Ishikawa (cell line): ENCODE data around the gene ZNF518B.
A peak's percentile ranks its signal among the peaks of the same experiment; 100 is the strongest.

Experiments used
- CEBPB ChIP-seq: IDR thresholded peaks from 2 replicates; pipeline ENCODE4 v1.6.1; 2012
- CREB1 ChIP-seq: IDR thresholded peaks from 2 replicates; pipeline ENCODE4 v1.6.1; 2012; ENCODE audit warnings: low read depth
- EGR1 ChIP-seq: IDR thresholded peaks from 2 replicates; pipeline ENCODE4 v1.6.1; 2012
- EP300 ChIP-seq: IDR thresholded peaks from 2 replicates; pipeline ENCODE4 v1.6.1; 2012; ENCODE audit warnings: borderline replicate concordance
- FOXM1 ChIP-seq: IDR thresholded peaks from 2 replicates; pipeline ENCODE4 v1.6.1; 2012; ENCODE audit warnings: low read depth, borderline replicate concordance
- NFIC ChIP-seq: IDR thresholded peaks from 2 replicates; pipeline ENCODE4 v1.6.1; 2012
- RAD21 ChIP-seq: IDR thresholded peaks from 2 replicates; pipeline ENCODE4 v1.6.1; 2012; ENCODE audit warnings: low read depth
- TAF1 ChIP-seq: IDR thresholded peaks from 2 replicates; pipeline ENCODE4 v1.6.1; 2012; ENCODE audit warnings: low read depth, mild to moderate bottlenecking
- TCF12 ChIP-seq: IDR thresholded peaks from 2 replicates; pipeline ENCODE4 v1.6.1; 2012; ENCODE audit warnings: low read depth
- TEAD4 ChIP-seq: IDR thresholded peaks from 2 replicates; pipeline ENCODE4 v1.6.1; 2012
- YY1 ChIP-seq: IDR thresholded peaks from 2 replicates; pipeline ENCODE4 v1.6.1; 2012; ENCODE audit warnings: low read depth
- ZBTB7A ChIP-seq: IDR thresholded peaks from 2 replicates; pipeline ENCODE4 v1.6.1; 2012; ENCODE audit warnings: low read depth
- TF ChIP-seq, protein P1 (sequence below): IDR thresholded peaks from 2 replicates; pipeline ENCODE4 v1.6.1; 2012
- TF ChIP-seq, protein P2 (sequence below): IDR thresholded peaks from 2 replicates; pipeline ENCODE4 v1.6.1; 2012; ENCODE audit warnings: low read depth, mild to moderate bottlenecking
- TF ChIP-seq, protein P3 (sequence below): IDR thresholded peaks from 2 replicates; pipeline ENCODE4 v1.6.1; 2012

ZNF518B gene

DNA sequence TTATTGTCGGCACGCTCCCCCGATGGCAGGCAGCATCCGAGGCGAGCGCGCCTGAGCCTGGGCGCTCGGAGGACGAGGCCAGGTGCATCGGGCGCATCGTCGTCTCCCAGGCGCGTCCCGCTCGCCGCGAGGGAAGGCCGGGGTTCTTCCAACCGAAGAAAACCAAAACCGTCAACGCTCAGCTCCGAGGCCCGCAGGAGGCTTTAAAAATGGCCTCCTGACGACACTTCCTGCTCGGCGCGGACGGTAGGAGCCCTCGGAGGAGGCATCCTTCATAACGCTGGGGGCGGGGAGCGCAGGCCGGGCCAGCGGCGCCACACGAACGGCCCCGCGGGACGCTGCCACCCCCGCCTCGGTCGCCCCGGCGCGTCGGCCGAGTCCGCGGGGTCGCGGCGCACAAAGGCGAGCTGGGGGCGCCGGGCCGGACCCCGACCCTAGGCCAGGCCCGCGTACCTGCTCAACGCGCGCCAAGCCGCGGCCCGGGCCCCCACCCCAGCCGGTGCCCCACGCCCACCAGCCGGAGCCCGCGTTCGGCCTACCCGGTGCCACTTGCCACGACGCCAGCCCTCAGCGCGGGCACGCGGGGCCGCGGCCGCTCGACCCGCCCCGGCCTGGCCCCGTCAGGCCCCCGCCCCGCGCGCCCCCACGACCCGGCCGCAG is 501 bp downstream of the ZNF518B start:
- no peak for TF ChIP-seq TAF1
- TF ChIP-seq RAD21 = no peak
- TF ChIP-seq EGR1 = no peak
- TF ChIP-seq YY1 = peak; percentile 75
- no peak for TF ChIP-seq TEAD4
- TF ChIP-seq NFIC = no peak
- TF ChIP-seq CEBPB = no peak
- TF ChIP-seq, protein P1, sequence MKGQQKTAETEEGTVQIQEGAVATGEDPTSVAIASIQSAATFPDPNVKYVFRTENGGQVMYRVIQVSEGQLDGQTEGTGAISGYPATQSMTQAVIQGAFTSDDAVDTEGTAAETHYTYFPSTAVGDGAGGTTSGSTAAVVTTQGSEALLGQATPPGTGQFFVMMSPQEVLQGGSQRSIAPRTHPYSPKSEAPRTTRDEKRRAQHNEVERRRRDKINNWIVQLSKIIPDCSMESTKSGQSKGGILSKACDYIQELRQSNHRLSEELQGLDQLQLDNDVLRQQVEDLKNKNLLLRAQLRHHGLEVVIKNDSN = no peak
- TF ChIP-seq, protein P2, sequence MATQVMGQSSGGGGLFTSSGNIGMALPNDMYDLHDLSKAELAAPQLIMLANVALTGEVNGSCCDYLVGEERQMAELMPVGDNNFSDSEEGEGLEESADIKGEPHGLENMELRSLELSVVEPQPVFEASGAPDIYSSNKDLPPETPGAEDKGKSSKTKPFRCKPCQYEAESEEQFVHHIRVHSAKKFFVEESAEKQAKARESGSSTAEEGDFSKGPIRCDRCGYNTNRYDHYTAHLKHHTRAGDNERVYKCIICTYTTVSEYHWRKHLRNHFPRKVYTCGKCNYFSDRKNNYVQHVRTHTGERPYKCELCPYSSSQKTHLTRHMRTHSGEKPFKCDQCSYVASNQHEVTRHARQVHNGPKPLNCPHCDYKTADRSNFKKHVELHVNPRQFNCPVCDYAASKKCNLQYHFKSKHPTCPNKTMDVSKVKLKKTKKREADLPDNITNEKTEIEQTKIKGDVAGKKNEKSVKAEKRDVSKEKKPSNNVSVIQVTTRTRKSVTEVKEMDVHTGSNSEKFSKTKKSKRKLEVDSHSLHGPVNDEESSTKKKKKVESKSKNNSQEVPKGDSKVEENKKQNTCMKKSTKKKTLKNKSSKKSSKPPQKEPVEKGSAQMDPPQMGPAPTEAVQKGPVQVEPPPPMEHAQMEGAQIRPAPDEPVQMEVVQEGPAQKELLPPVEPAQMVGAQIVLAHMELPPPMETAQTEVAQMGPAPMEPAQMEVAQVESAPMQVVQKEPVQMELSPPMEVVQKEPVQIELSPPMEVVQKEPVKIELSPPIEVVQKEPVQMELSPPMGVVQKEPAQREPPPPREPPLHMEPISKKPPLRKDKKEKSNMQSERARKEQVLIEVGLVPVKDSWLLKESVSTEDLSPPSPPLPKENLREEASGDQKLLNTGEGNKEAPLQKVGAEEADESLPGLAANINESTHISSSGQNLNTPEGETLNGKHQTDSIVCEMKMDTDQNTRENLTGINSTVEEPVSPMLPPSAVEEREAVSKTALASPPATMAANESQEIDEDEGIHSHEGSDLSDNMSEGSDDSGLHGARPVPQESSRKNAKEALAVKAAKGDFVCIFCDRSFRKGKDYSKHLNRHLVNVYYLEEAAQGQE = no peak
- no peak for TF ChIP-seq ZBTB7A
- no peak for TF ChIP-seq CREB1
- TF ChIP-seq FOXM1 = no peak
- no peak for TF ChIP-seq TCF12
- no peak for TF ChIP-seq EP300
- TF ChIP-seq, protein P3, sequence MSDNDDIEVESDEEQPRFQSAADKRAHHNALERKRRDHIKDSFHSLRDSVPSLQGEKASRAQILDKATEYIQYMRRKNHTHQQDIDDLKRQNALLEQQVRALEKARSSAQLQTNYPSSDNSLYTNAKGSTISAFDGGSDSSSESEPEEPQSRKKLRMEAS = 0 out of 2 replicates have a peak, but pooled peaks have one; percentile 37

DNA sequence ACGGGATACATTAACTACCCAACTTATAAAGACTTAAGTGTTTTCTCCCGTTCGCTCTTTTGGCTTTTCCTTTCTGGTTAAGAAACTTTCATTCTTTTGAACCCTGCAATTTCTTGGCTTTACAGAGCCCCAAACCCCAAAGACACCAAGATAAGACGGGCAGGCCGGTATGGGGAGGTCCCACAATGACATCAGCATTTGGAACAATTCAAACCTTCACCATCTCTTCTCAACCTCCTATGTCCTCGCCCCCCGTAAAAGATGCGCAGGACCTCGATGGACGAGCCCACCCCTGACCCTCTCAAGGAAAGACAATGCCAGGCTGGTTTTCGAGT is 999 bp downstream of the ZNF518B start:
- TF ChIP-seq EGR1 (no peak), EP300 (no peak), TCF12 (no peak)
- TF ChIP-seq, protein P1 = no peak
- TF ChIP-seq, protein P3 = no peak
- TF ChIP-seq, protein P2 = no peak

DNA sequence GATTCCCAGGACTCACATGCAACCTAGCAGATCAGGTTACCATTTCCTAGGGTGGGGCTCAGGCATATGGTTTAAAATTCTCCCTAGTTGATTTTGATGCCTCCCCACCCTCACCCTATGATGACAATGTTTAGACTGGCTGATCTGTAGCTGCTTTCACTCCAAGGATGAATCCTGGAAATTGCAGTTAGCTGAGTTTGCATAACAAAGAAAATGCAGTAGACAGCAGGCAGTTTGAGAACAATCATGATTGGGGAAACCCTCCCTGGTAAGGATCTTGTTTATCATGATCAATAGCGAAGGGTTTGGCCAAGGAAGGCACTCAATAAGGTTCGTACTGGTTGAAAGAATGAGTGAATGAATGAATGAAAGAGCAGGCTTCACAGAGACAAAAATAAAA is 2.1 kb downstream of the ZNF518B start:
- TF ChIP-seq ZBTB7A = no peak
- no peak for TF ChIP-seq FOXM1
- no peak for TF ChIP-seq NFIC

DNA sequence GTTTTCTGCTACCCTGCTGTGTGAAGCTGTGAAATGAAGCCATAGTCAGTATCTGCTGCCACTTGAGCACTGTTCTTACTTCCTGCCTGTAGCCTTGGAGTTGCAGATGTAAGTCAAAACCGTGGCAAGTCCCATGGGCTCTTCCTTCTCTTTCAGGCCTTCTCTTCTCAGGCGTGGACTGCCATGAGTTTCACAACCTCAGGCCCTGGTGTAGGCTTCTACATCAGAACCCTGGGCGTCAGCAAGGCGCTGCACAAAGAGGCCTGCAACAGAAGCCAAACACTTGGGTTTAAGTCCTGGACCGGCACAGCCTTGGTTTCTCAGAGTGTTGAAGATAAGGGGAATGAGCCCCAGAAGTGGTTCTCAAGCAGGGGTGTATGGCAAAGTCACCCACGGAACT is 2.5 kb downstream of the ZNF518B start:
- TF ChIP-seq TCF12 (no peak), NFIC (no peak), CREB1 (no peak), TAF1 (no peak), RAD21 (no peak), CEBPB (no peak), ZBTB7A (no peak), YY1 (no peak)
- TF ChIP-seq, protein P2 = no peak

DNA sequence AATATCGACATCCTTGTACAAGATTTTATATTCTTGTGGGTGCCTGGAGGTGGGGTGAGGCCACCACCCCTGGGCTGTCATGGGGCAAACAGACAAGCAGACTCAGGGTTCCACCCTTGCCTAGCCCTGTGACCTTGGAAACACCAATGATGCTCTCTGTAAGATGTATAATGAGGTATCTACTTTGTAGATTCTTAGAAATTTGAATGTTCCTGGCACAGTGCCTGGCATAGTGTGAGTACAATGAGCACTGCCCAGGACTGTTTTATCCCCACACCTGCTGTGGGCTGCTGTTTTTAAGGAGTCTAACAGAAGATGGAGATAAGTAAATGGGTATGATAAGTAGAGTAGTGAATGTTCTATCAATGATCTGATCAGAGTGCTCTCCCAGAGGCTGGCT is 3.1 kb downstream of the ZNF518B start:
- TF ChIP-seq YY1 (no peak), FOXM1 (no peak), EP300 (no peak), CREB1 (no peak), CEBPB (no peak), TAF1 (no peak), RAD21 (no peak), TEAD4 (no peak), TCF12 (no peak), NFIC (no peak), ZBTB7A (no peak), EGR1 (no peak)
- TF ChIP-seq, protein P1 = no peak
- TF ChIP-seq, protein P2 = no peak
- TF ChIP-seq, protein P3 = no peak
